ENCODE results near the gene RGS19.

Gene RGS19

GRCh38 chr20:64035933-64036345 lies 43.4 kb downstream of the RGS19 start, which contains the start of gene C20orf204:
C20orf204 (plus strand) TSS chr20:64036182; CDS start chr20:64036324, 142 bp downstream.
- DNase-seq (ENCODE audit: low read depth in 2 of 2): no peak

DNA sequence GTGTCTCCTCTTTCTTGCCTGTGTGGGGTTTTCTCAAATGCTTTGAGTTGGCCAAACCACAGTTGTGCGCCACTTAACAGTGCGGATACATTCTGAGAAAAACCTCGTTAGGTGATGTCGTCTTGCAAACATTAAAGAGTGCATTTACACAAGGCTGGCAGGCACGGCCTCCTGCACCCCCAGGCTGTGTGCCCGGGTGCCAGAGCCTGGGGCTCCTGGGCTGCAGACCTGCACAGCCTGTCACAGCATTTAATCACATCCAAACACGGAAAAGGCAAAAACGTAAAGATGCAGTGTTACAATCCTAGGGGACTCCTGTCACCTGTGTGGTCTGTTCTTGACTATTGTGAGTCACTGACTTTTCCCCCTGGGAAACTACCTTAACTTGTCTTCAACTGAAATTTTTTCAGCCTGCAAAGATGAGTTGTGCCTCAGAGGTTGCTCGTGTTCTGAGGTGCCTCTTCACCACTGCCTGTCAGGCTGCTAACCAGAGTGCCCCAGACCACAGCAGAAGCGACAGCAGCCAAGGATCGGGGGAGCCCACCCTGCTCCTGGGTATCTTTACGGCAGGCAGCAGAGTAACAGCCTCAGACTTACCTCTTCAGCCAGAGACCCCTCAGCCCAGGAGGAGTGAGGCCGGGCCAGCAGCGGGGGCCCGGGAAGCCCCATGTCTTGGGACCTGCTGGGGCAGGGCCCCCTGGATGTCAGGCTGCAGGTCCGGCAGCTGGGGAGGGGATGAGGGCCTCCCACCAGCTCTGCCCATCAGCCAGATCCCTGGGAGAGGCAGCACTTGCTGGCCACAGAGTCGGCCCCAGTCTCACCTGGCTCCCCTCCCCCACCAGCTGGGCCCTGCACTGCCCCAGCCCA lies 44.0 kb downstream of the RGS19 start:
- DNase-seq (ENCODE audit: low read depth in 2 of 2): no peak

DNA sequence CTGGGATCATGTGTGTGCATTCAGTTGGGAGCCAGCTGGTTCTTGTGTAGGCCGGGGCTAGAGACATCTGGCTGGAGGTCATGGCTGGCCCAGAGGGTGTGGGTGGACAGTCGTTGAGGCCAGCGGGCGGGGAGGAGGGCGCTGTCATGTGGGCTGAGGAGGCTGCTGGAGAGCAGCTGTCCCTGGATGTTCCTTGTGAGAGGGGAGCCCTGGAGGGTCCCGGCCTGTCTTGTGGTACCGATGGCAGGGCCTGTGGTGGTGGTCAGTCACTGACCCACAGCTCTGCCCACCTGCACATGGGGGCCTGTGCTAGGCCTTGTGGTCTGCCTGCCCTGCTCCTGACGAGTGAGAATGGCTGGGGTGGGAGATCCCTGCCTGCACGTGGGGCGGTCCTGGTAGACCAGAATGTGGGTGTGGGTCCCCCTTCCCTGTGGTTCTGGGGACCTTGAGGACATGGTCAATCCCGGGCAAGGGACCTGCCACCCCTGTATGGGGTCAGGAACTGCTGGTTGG lies 45.3 kb downstream of the RGS19 start:
- DNase-seq (ENCODE audit: low read depth in 2 of 2): no peak

- DNase-seq (ENCODE audit: low read depth in 2 of 2): no peak
Measured at GRCh38 chr20:64032706-64033624, 46.4 kb downstream of the RGS19 start.

DNA sequence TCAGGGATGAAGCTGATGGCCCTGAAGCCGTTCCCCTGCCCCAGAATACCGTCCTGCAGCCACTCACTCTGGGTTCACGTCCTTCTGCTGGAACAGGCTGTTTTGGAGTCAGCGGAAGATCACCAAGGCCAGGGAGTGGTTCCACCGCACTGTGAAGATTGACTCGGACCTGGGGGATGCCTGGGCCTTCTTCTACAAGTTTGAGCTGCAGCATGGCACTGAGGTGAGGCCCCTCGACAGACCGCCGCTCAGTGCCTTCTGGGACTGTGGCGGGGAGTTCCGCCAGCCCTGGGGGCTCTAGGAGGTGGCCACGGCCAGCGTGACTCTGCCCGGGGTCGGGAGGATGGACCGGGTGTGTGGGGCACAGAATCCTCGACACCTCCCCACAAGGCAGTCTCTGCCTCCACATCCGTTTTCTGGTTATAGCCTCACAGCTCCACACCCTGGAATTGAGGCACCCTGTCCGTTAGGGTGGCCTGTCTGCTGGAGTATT lies 47.5 kb downstream of the RGS19 start:
- DNase-seq (ENCODE audit: low read depth in 2 of 2): no peak

- DNase-seq (ENCODE audit: low read depth in 2 of 2): no peak
Measured at GRCh38 chr20:64030371-64031134, 48.8 kb downstream of the RGS19 start.

DNA sequence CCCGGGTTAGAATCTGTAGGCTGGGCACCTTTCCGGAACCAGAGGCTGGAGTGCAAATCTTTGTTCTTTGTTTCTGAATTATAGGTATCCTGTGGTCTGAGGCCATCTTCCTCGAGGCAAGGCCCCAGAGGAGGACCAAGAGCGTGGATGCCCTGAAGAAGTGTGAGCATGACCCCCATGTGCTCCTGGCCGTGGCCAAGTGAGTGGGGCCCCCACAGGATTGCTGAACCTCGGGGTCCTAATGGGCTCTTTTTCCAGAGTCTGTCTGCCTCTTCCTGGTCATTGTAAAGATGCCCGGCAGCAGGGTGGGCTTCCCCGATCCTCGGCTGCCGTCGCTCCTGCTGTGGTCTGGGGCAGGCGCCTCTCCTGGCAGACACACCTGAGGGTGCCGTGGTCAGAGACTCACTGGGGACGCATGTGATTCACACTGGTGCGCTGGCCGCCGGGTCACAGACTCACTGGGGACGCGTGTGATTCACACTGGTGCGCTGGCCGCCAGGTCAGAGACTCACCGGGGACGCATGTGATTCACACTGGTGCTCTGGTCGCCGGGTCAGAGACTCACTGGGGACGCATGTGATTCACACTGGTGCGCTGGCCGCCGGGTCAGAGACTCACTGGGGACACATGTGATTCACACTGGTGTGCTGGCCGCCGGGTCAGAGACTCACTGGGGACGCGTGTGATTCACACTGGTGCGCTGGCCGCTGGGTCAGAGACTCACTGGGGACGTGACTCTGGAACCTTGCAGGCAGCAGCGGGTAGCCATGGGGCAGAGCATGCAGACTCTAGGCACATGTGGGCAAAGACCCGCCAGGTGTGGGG lies 49.8 kb downstream of the RGS19 start:
- DNase-seq (ENCODE audit: low read depth in 2 of 2): no peak

GRCh38 chr20:64027981-64028685 lies 51.2 kb downstream of the RGS19 start:
- no peak for DNase-seq (ENCODE audit: low read depth in 2 of 2)

DNA sequence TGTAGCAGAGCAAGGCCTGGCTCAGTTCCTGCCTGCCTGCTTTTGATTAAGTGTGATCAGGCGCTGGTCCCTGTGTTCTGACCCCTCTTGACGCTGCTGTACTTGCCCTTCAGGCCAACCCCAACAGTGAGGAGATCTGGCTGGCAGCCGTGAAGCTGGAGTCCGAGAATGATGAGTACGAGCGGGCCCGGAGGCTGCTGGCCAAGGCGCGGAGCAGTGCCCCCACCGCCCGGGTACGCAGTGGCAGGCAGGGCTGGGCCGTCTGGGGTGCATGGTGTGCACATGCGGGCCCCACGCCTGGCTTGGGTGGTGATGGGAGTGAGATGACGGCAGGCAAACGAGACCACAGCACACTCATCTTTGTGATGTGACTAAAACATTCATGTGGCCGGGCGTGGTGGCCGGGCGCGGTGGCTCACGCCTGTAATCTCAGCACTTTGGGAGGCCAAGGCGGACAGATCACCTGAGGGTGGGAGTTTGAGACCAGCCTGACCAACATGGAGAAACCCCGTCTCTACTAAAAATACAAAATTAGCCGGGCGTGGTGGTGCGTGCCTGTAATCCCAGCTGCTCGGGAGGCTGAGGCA lies 53.4 kb downstream of the RGS19 start:
- no peak for DNase-seq (ENCODE audit: low read depth in 2 of 2)

DNA sequence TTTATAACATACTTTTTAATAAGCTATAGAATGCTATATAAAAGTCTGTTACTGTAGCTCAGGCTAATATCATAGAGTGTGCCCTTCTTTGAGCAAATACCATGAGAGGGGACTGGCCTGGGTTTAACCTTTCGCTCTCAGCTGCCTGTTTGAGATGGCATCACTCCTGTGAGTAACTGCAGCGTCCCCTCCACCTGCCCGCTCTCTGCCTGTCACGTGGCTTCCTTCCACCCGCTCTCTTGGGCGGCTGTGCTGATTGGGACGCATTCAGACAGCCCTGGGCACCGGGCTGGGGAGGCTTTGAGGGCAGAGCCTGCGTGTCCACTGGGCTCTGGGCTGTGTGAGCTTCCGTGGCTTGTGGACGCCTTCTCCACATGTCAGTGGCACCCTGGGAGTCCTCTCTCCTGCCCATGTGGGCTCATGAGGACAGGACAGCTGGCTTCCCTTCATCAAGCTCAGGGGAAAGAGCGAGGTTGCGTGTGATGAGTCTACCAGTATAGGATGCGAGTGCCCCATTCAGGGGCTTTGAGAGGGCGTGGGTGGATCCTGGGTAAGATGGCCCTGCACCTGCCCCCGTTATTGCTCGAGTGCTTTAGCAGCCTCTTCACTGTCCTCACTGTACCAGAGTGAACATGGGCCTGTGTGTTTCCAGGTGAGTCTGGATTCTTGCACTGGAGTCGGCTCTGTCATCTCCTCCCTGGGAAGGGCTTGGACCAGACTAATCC lies 54.1 kb downstream of the RGS19 start:
- DNase-seq (ENCODE audit: low read depth in 2 of 2): no peak

GRCh38 chr20:64024141-64024990 lies 55.0 kb downstream of the RGS19 start:
- DNase-seq (ENCODE audit: low read depth in 2 of 2): no peak

DNA sequence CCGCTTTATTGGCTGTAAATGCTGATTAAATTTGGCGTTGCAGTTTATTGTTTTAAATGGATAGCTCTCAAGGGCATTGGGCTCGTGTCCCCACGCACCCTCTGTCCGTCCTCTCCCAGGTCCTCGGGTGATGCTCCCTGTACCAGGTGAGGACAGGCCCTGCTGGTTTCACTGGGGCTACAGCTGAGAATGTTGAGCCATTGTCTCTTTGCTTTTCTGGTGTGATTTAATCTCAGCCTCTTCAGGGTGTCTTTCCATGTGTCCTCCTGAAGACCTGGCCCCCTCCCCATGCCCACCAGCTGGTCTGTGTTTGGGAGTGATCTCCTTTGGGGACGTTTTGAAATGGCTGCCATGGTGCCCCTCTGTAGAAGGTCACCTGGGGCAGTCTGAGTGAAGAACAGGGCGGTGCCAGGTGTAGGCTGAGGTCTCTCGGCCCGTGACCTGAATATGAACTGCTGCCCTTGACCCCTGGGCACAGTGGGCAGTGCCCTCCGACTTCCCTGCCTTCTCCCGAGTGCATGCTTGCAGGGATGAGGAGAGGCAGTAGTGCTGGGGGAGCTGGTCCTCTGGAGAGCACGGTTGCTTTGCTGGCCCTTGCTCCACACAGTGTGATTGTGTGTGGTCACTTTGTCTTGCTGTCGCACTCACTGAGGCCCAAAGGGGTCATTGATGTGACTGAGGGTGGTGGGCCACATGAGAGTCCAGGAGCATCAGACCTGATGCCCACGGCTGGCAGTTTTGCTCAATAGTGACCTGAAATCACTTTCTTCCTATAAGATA lies 55.8 kb downstream of the RGS19 start:
- no peak for DNase-seq (ENCODE audit: low read depth in 2 of 2)
